Regular cardiac myocyte (primary cell): ENCODE results near the gene ELK1. TPM values are rescaled to one million over a fixed set of nuclear protein-coding genes. Genes with fewer than 3 reads are reported as not detected.

Source experiments
- total RNA-seq: library from RNA; depleted of rRNA; stranded (reverse); fragments of >200 nt; gene quantifications from 2 replicates; pipeline ENCODE4 v1.2.3, GENCODE V29; 2014

The ELK1 gene
- 19.7 and 20.9 TPM in 2 replicates for total RNA-seq

GRCh38 chrX:47650164-47651042 lies at the start of gene ELK1:
Gene ELK1 (minus strand): TSS chrX:47650563. CDS start chrX:47641441, 9,122 bp downstream.

GRCh38 chrX:47658684-47659420 lies 8.5 kb upstream of the ELK1 start, which contains the start of gene UXT:
Gene UXT (minus strand): TSS chrX:47659180. CDS start chrX:47658927, 253 bp downstream.

GRCh38 chrX:47629419-47630200 lies 20.8 kb downstream of the ELK1 start, which contains the start of gene CFP:
Gene CFP (minus strand): TSS chrX:47629930. CDS start chrX:47629844, 86 bp downstream.

GRCh38 chrX:47619486-47620302 lies 30.7 kb downstream of the ELK1 start, which contains the start of gene SYN1:
Gene SYN1 (minus strand): TSS chrX:47619857. CDS start chrX:47619728, 129 bp downstream.

Other genes with a start within 250 kb of the ELK1 start
- gene ZNF41, start 167.3 kb downstream of the ELK1 start, total RNA-seq, result 4.2 and 7.1 TPM in 2 replicates
- 14.7 and 15.9 TPM in 2 replicates for gene ARAF, start 89.4 kb downstream of the ELK1 start, total RNA-seq
- gene TIMP1, start 68.1 kb downstream of the ELK1 start, total RNA-seq, result 373 and 1,457 TPM in 2 replicates
- gene SYN1, start 30.7 kb downstream of the ELK1 start, total RNA-seq, result under 0.01 and 0.28 TPM in 2 replicates
- under 0.01 and 0.19 TPM in 2 replicates for gene CFP, start 20.6 kb downstream of the ELK1 start, total RNA-seq
- 115 and 135 TPM in 2 replicates for gene UXT, start 8.6 kb upstream of the ELK1 start, total RNA-seq
- 4.6 and 9.9 TPM in 2 replicates for gene ZNF81, start 186.3 kb upstream of the ELK1 start, total RNA-seq